Esophagus muscularis mucosa (tissue), 4 donors: ENCODE data around the gene GLOD4.

ENCODE experiments used
- CTCF ChIP-seq, 3 experiments: fragments of 200-600 bp in 2 of 3; fragments of 450-650 bp in 1 of 3; sonication (generic) in 2 of 3; IDR thresholded peaks; one replicate each; pipeline ENCODE4 v1.5.1; 2017 to 2019; ENCODE audit warnings: antibody characterized with exemption in 3 of 3, mild to moderate bottlenecking in 2 of 3, moderate library complexity in 1 of 3
- EP300 ChIP-seq: sonication (generic); formaldehyde crosslinking; IDR thresholded peaks from one replicate; pipeline ENCODE4 v1.6.1; 2017; ENCODE audit warnings: antibody characterized with exemption
- POLR2A ChIP-seq: fragments of 450-650 bp; IDR thresholded peaks from one replicate; pipeline ENCODE4 v1.6.1; 2017; ENCODE audit warnings: antibody characterized with exemption, moderate library complexity, mild to moderate bottlenecking, low read depth

GRCh38 chr17:795276-795675, 13.2 kb upstream of the GLOD4 start:
- TF ChIP-seq CTCF (IDR thresholded peaks at IDR 0.05) (no peak), POLR2A (no peak), EP300 (no peak)
